Measurements from ENCODE around the gene SYNE3. TPM values are rescaled to one million over a fixed set of nuclear protein-coding genes. Genes with fewer than 3 reads are reported as not detected.
A peak's percentile ranks its signal among the peaks of the same experiment; 100 is the strongest.

SYNE3 gene
- total RNA-seq (2021; fragmentation: NEBNext Ultra II Directional; extraction: Animal tissue kit (Norgen Biotek cat#: 25700)), result 10 to 100 TPM; 14.8 to 20.4 (median 16.3) TPM
- long read RNA-seq, partial matches to known transcripts, result 0 of 9 reads
- long read RNA-seq, other reads (novel, unspliced or antisense), result 9 of 9 reads

GRCh38 chr14:95516554-95517181, at the start of gene SYNE3:
SYNE3 (minus strand) TSS chr14:95516650; CDS start chr14:95475821, 40,829 bp downstream.
- H3K27ac Mint-ChIP-seq, result peak within 1 kb of the TSS; percentile 87
- H3K36me3 Mint-ChIP-seq (ENCODE audit: low read depth), result no peaks in the 10 kb centered on the region
- H3K27me3 Mint-ChIP-seq (ENCODE audit: insufficient read depth), result no peaks in the 10 kb centered on the region; the same call in 1 of the 2 replicates
- DNase-seq, result no peak
- no peaks in the 10 kb centered on the region for H3K9me3 Mint-ChIP-seq
- peaks cover 71% of the 10 kb centered on the region for H3K4me1 Mint-ChIP-seq (ENCODE audit: low read depth)
- no peak for TF ChIP-seq CTCF (IDR thresholded peaks at IDR 0.05)
- peak within 1 kb of the TSS; percentile 94 for H3K4me3 Mint-ChIP-seq

- no peak for TF ChIP-seq CTCF (IDR thresholded peaks at IDR 0.05)
- Mint-ChIP-seq H3K4me1 (ENCODE audit: low read depth) (no peaks in the 10 kb centered on the region), H3K36me3 (ENCODE audit: low read depth) (no peaks in the 10 kb centered on the region), H3K4me3 (no peak overlapping the region), H3K27ac (no peak overlapping the region), H3K27me3 (ENCODE audit: insufficient read depth) (peaks cover 9% of the 10 kb centered on the region), H3K9me3 (no peaks in the 10 kb centered on the region)
- DNase-seq, result no peak
These were observed 47.6 kb upstream of the SYNE3 start for GRCh38 chr14:95564060-95564459.

GRCh38 chr14:95562892-95563685, 46.6 kb upstream of the SYNE3 start:
- no peaks in the 10 kb centered on the region for H3K9me3 Mint-ChIP-seq
- no peak for DNase-seq
- no peak overlapping the region for H3K27ac Mint-ChIP-seq
- H3K4me3 Mint-ChIP-seq, result peak overlapping the region; percentile 38; the same call in 1 of the 2 replicates
- peaks cover 9% of the 10 kb centered on the region for H3K27me3 Mint-ChIP-seq (ENCODE audit: insufficient read depth)
- no peaks in the 10 kb centered on the region for H3K4me1 Mint-ChIP-seq (ENCODE audit: low read depth)
- no peaks in the 10 kb centered on the region for H3K36me3 Mint-ChIP-seq (ENCODE audit: low read depth)
- no peak for TF ChIP-seq CTCF (IDR thresholded peaks at IDR 0.05)

- H3K27me3 Mint-ChIP-seq (ENCODE audit: insufficient read depth), result peaks cover 9% of the 10 kb centered on the region
- H3K36me3 Mint-ChIP-seq (ENCODE audit: low read depth), result no peaks in the 10 kb centered on the region
- no peaks in the 10 kb centered on the region for H3K4me1 Mint-ChIP-seq (ENCODE audit: low read depth)
- H3K4me3 Mint-ChIP-seq, result no peak overlapping the region
- peak; percentile 82 for DNase-seq
- no peaks in the 10 kb centered on the region for H3K9me3 Mint-ChIP-seq
- peak; percentile 99 for TF ChIP-seq CTCF (IDR thresholded peaks at IDR 0.05)
- no peak overlapping the region for H3K27ac Mint-ChIP-seq
These were observed 44.6 kb upstream of the SYNE3 start for GRCh38 chr14:95561001-95561412.

GRCh38 chr14:95559203-95559602, 42.8 kb upstream of the SYNE3 start:
- no peak for DNase-seq
- no peak for TF ChIP-seq CTCF (IDR thresholded peaks at IDR 0.05)
- Mint-ChIP-seq H3K4me3 (no peak overlapping the region), H3K27ac (no peak overlapping the region), H3K36me3 (ENCODE audit: low read depth) (no peaks in the 10 kb centered on the region), H3K4me1 (ENCODE audit: low read depth) (no peaks in the 10 kb centered on the region), H3K9me3 (no peaks in the 10 kb centered on the region), H3K27me3 (ENCODE audit: insufficient read depth) (peaks cover 5% of the 10 kb centered on the region)

Measured in HFFc6 (cell line).